Right hindlimb (tissue), 1 donor: ENCODE data around the gene TNFSF8.

Source experiments
- DNase-seq: peaks from one replicate; pipeline ENCODE4 v3.0.0-alpha.2; 2018

Gene TNFSF8

DNA sequence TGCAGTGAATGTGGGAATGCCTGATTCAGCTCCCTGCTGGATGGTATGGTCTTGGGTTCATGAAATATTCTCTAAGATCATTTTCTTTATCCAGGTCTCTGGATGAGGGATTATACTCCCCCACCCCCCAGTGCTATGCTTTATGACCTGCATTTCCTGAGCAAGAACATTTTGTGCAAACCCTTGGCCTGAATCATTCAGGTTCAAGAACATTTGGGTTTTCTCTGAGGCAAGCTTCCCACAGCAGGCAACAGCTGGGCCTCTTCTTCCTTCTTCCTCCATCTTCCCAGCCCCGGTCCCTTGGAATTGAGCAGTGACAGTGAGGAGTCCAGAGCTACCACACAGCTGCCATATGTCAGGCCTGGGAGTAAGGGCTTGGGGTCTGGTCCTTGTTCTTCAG, 65.9 kb downstream of the TNFSF8 start:
- no peak for DNase-seq

DNA sequence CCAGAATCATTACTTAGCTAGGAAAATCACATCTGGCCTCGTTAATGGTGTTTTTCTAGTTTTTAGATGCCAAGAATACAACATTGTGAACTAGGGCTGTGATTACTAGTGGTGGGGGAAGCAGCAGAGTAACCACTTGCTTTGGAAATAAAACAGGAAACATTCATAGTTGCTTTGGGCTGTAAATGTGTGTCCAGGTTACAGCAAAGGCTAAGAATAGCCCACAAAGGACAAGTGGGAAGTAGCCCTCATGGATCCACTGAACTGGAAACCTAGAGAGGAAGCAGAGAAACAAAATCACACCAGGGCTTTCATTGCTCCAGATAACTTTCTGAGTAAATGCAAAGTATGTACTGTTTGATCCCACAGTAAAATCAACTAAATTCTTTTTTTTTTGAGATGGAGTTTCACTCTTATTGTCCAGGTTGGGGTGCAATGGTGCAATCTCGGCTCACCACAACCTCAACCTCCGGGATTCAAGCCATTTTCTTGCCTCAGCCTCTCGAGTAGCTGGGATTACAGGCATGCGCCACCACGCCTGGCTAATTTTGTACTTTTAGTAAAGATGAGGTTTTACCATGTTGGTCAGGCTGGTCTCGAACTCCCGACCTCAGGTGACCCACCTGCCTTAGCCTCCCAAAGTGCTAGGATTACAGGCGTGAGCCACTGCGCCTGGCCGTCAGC, 68.3 kb downstream of the TNFSF8 start:
- no peak for DNase-seq

DNA sequence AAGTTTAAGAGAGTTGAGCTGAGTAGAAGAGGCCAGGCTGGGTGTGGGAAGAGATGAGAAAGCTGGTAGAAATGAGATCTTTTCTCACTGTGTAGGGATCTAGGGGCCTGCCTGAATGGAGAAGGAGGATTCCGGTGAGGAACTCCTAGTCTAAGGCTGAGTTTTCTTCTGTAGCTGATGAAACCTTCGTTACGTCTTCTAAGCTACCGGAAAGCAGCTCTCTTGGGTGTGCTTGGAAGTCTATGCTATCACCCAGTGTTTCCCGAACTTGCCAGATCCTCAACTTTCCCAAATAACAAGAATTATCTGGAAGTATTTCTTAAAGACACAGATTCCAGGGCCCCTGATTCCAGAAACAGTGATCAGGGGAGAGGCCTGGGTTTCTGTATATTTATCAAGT, 69.1 kb downstream of the TNFSF8 start:
- no peak for DNase-seq

DNA sequence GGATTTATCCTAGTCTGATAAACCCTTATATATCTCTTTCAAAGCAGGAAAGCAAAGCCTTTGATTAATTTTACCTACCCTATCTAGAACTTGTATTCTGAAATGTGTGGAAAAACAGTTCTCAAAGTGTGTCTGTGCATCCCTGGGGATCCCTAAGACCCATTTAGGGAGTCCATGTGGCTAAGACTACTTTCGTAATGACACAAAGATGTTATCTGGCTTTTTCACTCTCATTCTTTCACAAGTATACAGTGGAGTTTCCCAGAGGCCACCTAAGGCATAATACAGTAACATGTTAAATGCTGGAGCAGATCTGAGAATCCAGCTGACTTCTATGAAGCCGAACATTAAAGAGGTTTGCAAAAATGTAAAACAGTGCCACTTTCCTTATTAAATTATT, 70.2 kb downstream of the TNFSF8 start:
- DNase-seq, result no peak

DNA sequence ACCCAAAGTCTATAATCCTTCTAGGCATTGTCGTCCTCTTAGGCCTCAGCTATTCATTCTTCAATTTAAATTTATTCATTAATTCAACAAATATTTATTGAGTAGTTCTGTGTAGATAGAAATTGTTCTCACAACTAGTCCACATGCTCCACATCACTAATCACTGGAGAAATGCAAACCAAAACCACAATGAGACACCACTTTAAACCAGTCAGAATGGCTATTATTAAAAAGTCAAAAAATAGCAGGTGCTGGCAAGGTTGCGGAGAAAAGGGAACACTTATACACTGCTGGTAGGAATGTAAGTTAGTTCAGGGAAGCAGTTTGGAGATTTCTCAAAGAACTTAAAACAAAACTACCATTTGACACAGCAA, 73.5 kb downstream of the TNFSF8 start:
- no peak for DNase-seq

DNA sequence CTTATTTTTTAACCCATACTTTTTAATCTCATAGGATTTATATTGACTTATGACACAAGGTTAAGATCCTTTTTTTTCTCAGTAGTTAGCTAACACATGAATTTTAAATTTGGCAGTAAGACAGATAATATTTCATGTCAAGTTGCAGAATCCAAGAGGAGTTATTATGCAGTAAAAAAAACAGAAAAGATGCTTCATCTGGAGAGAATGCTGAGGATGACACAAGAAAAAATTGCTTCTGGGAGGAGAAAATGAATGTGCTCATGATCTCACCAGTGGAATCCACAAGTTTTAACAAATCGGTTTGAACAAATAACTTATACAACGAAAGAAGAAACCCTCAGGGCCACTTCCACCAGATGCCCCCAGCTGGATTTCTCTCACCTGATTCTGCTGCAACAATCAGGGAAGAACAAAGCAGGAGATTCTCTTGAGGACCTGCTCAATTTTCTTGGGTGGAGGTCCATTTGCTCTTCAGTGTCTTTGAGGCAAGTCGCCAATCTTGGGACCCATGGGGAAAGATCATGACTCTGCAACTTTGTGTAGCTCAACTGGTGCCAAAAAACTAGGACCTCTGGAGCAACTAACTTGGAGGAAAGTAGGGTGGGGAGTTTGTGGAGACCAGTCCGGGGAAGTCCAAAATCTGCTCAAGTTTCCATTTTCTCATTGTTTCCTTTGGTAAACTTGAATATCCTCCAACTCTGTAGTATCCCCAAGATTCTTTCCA, 74.0 kb downstream of the TNFSF8 start:
- no peak for DNase-seq

- DNase-seq, result no peak
Observed at GRCh38 chr9:114855488-114855887, 74.9 kb downstream of the TNFSF8 start.

GRCh38 chr9:114854736-114855355, 75.5 kb downstream of the TNFSF8 start:
- no peak for DNase-seq

DNA sequence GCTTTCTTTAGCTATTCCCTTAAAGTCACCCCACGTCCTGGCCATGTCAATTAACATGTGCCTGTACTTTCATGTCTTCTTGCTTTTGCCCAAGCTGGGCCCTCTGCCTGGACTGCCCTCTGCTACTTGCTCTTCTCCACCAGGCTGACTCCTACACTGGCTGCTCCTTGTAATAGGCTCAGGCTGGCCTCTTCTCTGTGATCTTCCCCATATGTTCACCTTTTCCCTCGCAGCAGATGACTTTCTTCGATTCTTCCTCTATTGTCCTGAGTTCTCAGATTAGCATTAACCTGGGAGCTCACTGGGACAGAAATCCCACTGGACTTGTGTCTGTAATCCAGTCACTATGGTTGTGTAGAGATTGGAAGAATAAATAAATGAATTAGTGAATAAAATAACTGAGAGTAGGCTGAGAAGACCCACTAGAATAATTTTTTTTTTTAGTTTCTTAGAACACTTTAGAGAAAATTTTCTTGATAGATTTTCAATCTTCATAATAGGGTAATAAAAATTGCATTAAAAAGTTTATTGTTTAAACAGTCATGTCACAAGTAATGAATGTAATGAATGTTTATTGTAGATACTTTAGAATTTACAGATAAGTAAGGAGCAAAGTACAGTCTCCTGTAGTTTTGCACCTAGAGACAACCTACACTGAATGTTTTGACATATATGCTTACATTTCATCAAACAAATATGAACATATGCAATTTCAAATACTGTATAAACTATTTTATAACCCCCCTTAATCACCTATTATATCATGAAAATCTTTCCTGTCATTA, 77.1 kb downstream of the TNFSF8 start:
- DNase-seq, result no peak

GRCh38 chr9:114852050-114852594, 78.3 kb downstream of the TNFSF8 start:
- DNase-seq, result no peak

- DNase-seq, result no peak
Observed at GRCh38 chr9:114851306-114851705, 79.1 kb downstream of the TNFSF8 start.
